ENCODE results near the gene CRYBA4.
A peak's percentile ranks its signal among the peaks of the same experiment; 100 is the strongest.

DNA sequence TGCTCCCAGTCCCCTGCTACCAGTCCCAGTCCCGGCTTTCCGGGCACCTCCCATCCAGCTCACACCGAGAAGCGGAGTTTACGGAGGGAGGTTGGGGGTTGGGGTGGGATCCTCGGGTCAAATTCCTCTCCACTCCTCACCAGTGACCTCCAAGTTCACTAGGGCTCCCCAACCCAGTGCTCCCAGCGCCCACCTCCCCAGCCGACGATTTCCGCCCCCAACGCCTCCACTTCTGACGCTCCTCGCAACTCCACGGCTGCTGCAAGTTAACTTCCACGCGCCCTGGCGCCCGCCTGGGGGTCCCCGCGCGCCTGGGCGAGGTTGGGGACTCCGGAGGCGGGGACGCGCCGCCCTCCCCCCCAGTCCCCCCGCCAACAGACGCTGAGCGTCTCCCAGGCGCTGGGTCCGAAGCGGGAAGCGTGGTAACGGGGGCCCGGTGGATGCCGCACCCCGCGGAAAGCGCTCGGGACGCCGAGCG, 32.4 kb upstream of the CRYBA4 start:
- no peak for TF ChIP-seq GABPA (IDR thresholded peaks at IDR 0.05 in 1 of 2, conservative IDR thresholded peaks at IDR 0.05 in 1 of 2)
- peak in 1 of 2 donors; percentile 8 for TF ChIP-seq EGR1 (IDR thresholded peaks at IDR 0.05; ENCODE audit: low read depth in 2 of 2)
- TF ChIP-seq YY1 (IDR thresholded peaks at IDR 0.05) = no peak
- TF ChIP-seq HNF4A (conservative IDR thresholded peaks at IDR 0.05) = peak; percentile 66 to 67
- TF ChIP-seq, protein P1, sequence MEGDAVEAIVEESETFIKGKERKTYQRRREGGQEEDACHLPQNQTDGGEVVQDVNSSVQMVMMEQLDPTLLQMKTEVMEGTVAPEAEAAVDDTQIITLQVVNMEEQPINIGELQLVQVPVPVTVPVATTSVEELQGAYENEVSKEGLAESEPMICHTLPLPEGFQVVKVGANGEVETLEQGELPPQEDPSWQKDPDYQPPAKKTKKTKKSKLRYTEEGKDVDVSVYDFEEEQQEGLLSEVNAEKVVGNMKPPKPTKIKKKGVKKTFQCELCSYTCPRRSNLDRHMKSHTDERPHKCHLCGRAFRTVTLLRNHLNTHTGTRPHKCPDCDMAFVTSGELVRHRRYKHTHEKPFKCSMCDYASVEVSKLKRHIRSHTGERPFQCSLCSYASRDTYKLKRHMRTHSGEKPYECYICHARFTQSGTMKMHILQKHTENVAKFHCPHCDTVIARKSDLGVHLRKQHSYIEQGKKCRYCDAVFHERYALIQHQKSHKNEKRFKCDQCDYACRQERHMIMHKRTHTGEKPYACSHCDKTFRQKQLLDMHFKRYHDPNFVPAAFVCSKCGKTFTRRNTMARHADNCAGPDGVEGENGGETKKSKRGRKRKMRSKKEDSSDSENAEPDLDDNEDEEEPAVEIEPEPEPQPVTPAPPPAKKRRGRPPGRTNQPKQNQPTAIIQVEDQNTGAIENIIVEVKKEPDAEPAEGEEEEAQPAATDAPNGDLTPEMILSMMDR (IDR thresholded peaks at IDR 0.05; ENCODE audit: low read depth, low read length, missing input control) = no peak
- TF ChIP-seq TAF1 (conservative IDR thresholded peaks at IDR 0.05) = no peak

All from liver (tissue), 3 donors.